Pons (tissue), 1 donor: ENCODE measurements around the gene CYP2E1.
"Not testable (repeated sequence)": the region's sequence is repeated elsewhere in the genome, so short reads cannot be mapped to it uniquely, and the experiment has no call there.

Experiments used
- DNase-seq: peaks from one replicate; pipeline ENCODE4 v3.0.0-alpha.2; 2016; ENCODE audit warnings: low spot score

Gene CYP2E1

GRCh38 chr10:133528296-133528844, 1.2 kb downstream of the CYP2E1 start:
- no peak for DNase-seq

GRCh38 chr10:133528845-133529575, 1.8 kb downstream of the CYP2E1 start:
- no peak for DNase-seq

GRCh38 chr10:133529576-133529946, 2.4 kb downstream of the CYP2E1 start:
- no peak for DNase-seq

GRCh38 chr10:133530506-133530905, 3.3 kb downstream of the CYP2E1 start:
- no peak for DNase-seq

GRCh38 chr10:133532871-133533270, 5.7 kb downstream of the CYP2E1 start:
- DNase-seq = no peak

- no peak for DNase-seq
Measured at GRCh38 chr10:133534417-133534816, 7.3 kb downstream of the CYP2E1 start.

- no peak for DNase-seq
Measured at GRCh38 chr10:133536198-133536597, 9.0 kb downstream of the CYP2E1 start.

GRCh38 chr10:133537546-133538545, 10.7 kb downstream of the CYP2E1 start:
- no peak for DNase-seq

- not testable (repeated sequence) for DNase-seq
Measured at GRCh38 chr10:133541441-133541975, 14.3 kb downstream of the CYP2E1 start.

- DNase-seq = no peak
Measured at GRCh38 chr10:133544506-133544905, 17.3 kb downstream of the CYP2E1 start.

- no peak for DNase-seq
Measured at GRCh38 chr10:133554600-133554999, 27.4 kb downstream of the CYP2E1 start.

GRCh38 chr10:133555521-133555920, 28.4 kb downstream of the CYP2E1 start:
- no peak for DNase-seq

GRCh38 chr10:133557381-133557780, 30.2 kb downstream of the CYP2E1 start:
- DNase-seq = peak; percentile 24

GRCh38 chr10:133559216-133559615, 32.1 kb downstream of the CYP2E1 start:
- no peak for DNase-seq

- no peak for DNase-seq
Measured at GRCh38 chr10:133564816-133565215, 37.7 kb downstream of the CYP2E1 start.

GRCh38 chr10:133565441-133566294, 38.5 kb downstream of the CYP2E1 start, which contains the start of gene SYCE1:
TSS of gene SYCE1 (minus strand) at chr10:133565583. CDS start at chr10:133565529, 54 bp downstream.
- DNase-seq = no peak

- DNase-seq = no peak
Measured at GRCh38 chr10:133567119-133567518, 40.0 kb downstream of the CYP2E1 start.

- no peak for DNase-seq
Measured at GRCh38 chr10:133567609-133568286, 40.6 kb downstream of the CYP2E1 start.

- DNase-seq = no peak
Measured at GRCh38 chr10:133568287-133568614, 41.1 kb downstream of the CYP2E1 start.

GRCh38 chr10:133568831-133569527, 41.8 kb downstream of the CYP2E1 start:
- DNase-seq = not testable (repeated sequence)
